Fibroblast of peridontal ligament (primary cell): ENCODE measurements around the gene RBM20.
A peak's percentile ranks its signal among the peaks of the same experiment; 100 is the strongest.
"Not testable (repeated sequence)": the region's sequence is repeated elsewhere in the genome, so short reads cannot be mapped to it uniquely, and the experiment has no call there.

Experiments
- DNase-seq: peaks from one replicate; pipeline ENCODE4 v3.0.0-alpha.2; 2010; ENCODE audit errors: extremely low read depth

The RBM20 gene

GRCh38 chr10:110625356-110625894 is 18.7 kb upstream of the RBM20 start:
- no peak for DNase-seq

- no peak for DNase-seq
Observed at GRCh38 chr10:110625951-110626855, 17.9 kb upstream of the RBM20 start.

- DNase-seq = no peak
Observed at GRCh38 chr10:110628161-110628560, 16.0 kb upstream of the RBM20 start.

GRCh38 chr10:110629680-110630191 is 14.4 kb upstream of the RBM20 start:
- peak; percentile 30 for DNase-seq

- DNase-seq = no peak
Observed at GRCh38 chr10:110631934-110632333, 12.2 kb upstream of the RBM20 start.

- DNase-seq = no peak
Observed at GRCh38 chr10:110632591-110633215, 11.4 kb upstream of the RBM20 start.

- DNase-seq = no peak
Observed at GRCh38 chr10:110634527-110635209, 9.5 kb upstream of the RBM20 start.

- no peak for DNase-seq
Observed at GRCh38 chr10:110636572-110636931, 7.6 kb upstream of the RBM20 start.

GRCh38 chr10:110636932-110637557 is 7.1 kb upstream of the RBM20 start:
- DNase-seq = no peak

- no peak for DNase-seq
Observed at GRCh38 chr10:110637558-110638053, 6.5 kb upstream of the RBM20 start.

- DNase-seq = no peak
Observed at GRCh38 chr10:110638319-110638718, 5.8 kb upstream of the RBM20 start.

GRCh38 chr10:110639046-110639445 is 5.1 kb upstream of the RBM20 start:
- not testable (repeated sequence) for DNase-seq

GRCh38 chr10:110639858-110640257 is 4.3 kb upstream of the RBM20 start:
- DNase-seq = not testable (repeated sequence)

- DNase-seq = no peak
Observed at GRCh38 chr10:110641256-110641655, 2.9 kb upstream of the RBM20 start.

GRCh38 chr10:110642204-110643034 is 1.7 kb upstream of the RBM20 start:
- no peak for DNase-seq

GRCh38 chr10:110643035-110643652 is 992 bp upstream of the RBM20 start:
- no peak for DNase-seq

- no peak for DNase-seq
Observed at GRCh38 chr10:110644598-110645462, 694 bp downstream of the RBM20 start.

- DNase-seq = no peak
Observed at GRCh38 chr10:110646417-110647135, 2.4 kb downstream of the RBM20 start.

- DNase-seq = no peak
Observed at GRCh38 chr10:110647136-110647430, 2.9 kb downstream of the RBM20 start.
